Neuronal stem cell (in vitro differentiated cells): Measurements from ENCODE around the gene TSPAN15.
A peak's percentile ranks its signal among the peaks of the same experiment; 100 is the strongest.

ENCODE experiments used
- DNase-seq: peaks from one replicate; pipeline ENCODE4 v3.0.0-alpha.2; 2013; ENCODE audit warnings: low spot score
- H2AFZ ChIP-seq: one replicate; pipeline ENCODE4 v1.6.1; 2013; ENCODE audit warnings: mild to moderate bottlenecking, low read length, inconsistent platforms
- H2AK5ac ChIP-seq: 2 replicates; pipeline ENCODE4 v1.6.1; 2013; ENCODE audit warnings: low read depth, mild to moderate bottlenecking, inconsistent platforms, low read length, moderate library complexity, mixed read lengths
- H2BK120ac ChIP-seq: 2 replicates; pipeline ENCODE4 v1.6.1; 2013; ENCODE audit warnings: low read depth, mild to moderate bottlenecking, inconsistent platforms, low read length, moderate library complexity, mixed read lengths
- H2BK12ac ChIP-seq: one replicate; pipeline ENCODE4 v1.6.1; 2013; ENCODE audit warnings: low read length, inconsistent platforms
- H2BK15ac ChIP-seq: 2 replicates; pipeline ENCODE4 v1.6.1; 2013; ENCODE audit warnings: mild to moderate bottlenecking, low read length, inconsistent platforms, mixed read lengths
- H2BK5ac ChIP-seq: one replicate; pipeline ENCODE4 v1.6.1; 2013; ENCODE audit warnings: inconsistent platforms, mild to moderate bottlenecking, low read length, moderate library complexity
- H3K14ac ChIP-seq: one replicate; pipeline ENCODE4 v1.6.1; 2013; ENCODE audit warnings: low read length, inconsistent platforms
- H3K18ac ChIP-seq: 2 replicates; pipeline ENCODE4 v1.6.1; 2013; ENCODE audit warnings: low read length, inconsistent platforms
- H3K23ac ChIP-seq: 2 replicates; pipeline ENCODE4 v1.6.1; 2013; ENCODE audit warnings: low read depth, mild to moderate bottlenecking, mixed read lengths, low read length, inconsistent platforms; ENCODE audit not compliant: poor library complexity
- H3K27ac ChIP-seq: replicated peaks from 3 replicates; pipeline ENCODE4 v1.5.1; 2013; ENCODE audit warnings: low read length, inconsistent platforms
- H3K27me3 ChIP-seq, 3 experiments: 2 replicates each; pipeline ENCODE4 v1.6.1; 2013; ENCODE audit warnings: low read length in 3 of 3, mild to moderate bottlenecking in 2 of 3, inconsistent platforms in 1 of 3, low read depth in 1 of 3, mixed read lengths in 1 of 3, moderate library complexity in 1 of 3; ENCODE audit not compliant: control insufficient read depth in 3 of 3, insufficient read depth in 3 of 3
- H3K36me3 ChIP-seq, 2 donors: replicated peaks in 1 of 2; 2 replicates each; pipeline ENCODE4 v1.6.1; 2013; ENCODE audit warnings: low read length in 2 of 2; ENCODE audit not compliant: control insufficient read depth in 2 of 2, insufficient read depth in 2 of 2
- H3K4ac ChIP-seq: 2 replicates; pipeline ENCODE4 v1.6.1; 2013; ENCODE audit warnings: inconsistent platforms, mild to moderate bottlenecking, low read length, moderate library complexity
- H3K4me1 ChIP-seq, 2 donors: 1 replicate in 1 of 2; 2 replicates in 1 of 2; pipeline ENCODE4 v1.6.1; 2013; ENCODE audit warnings: low read length in 2 of 2, low read depth in 1 of 2; ENCODE audit not compliant: control insufficient read depth in 2 of 2, insufficient read depth in 1 of 2
- H3K4me2 ChIP-seq: one replicate; pipeline ENCODE4 v1.6.1; 2013; ENCODE audit warnings: mild to moderate bottlenecking, low read length, inconsistent platforms; ENCODE audit not compliant: insufficient read depth, poor library complexity, severe bottlenecking
- H3K4me3 ChIP-seq, 2 donors: 2 replicates each; pipeline ENCODE4 v1.5.1; 2013; ENCODE audit warnings: low read length in 2 of 2, mild to moderate bottlenecking in 2 of 2, inconsistent platforms in 1 of 2, moderate library complexity in 1 of 2
- H3K79me1 ChIP-seq: one replicate; pipeline ENCODE4 v1.6.1; 2013; ENCODE audit warnings: low read depth, mild to moderate bottlenecking, inconsistent platforms, low read length, moderate library complexity
- H3K9ac ChIP-seq: one replicate; pipeline ENCODE4 v1.6.1; 2013; ENCODE audit warnings: mild to moderate bottlenecking, low read depth, low read length, inconsistent platforms; ENCODE audit not compliant: poor library complexity
- H3K9me3 ChIP-seq, 2 donors: replicated peaks in 1 of 2; 2 replicates each; pipeline versions ENCODE3 to v1.6.1; 2013; ENCODE audit warnings: low read length in 2 of 2, mild to moderate bottlenecking in 2 of 2, inconsistent platforms in 1 of 2, low read depth in 1 of 2, mixed read lengths in 1 of 2, moderate library complexity in 1 of 2; ENCODE audit not compliant: control insufficient read depth in 2 of 2, insufficient read depth in 1 of 2
- H4K8ac ChIP-seq: one replicate; pipeline ENCODE4 v1.6.1; 2013; ENCODE audit warnings: low read depth, mild to moderate bottlenecking, inconsistent platforms, low read length, moderate library complexity
- H4K91ac ChIP-seq: one replicate; pipeline ENCODE4 v1.6.1; 2013; ENCODE audit warnings: low read length, low read depth, mild to moderate bottlenecking, inconsistent platforms; ENCODE audit not compliant: poor library complexity
- WGBS, 2 donors: extraction: QIAGEN DNeasy Blood & Tissue Kit; methylation state at CpG; one replicate each; pipeline ENCODE4 v1.1.7; 2013; ENCODE audit warnings: missing lambda C conversion rate in 2 of 2, mixed read lengths in 1 of 2; ENCODE audit not compliant: insufficient read length in 2 of 2, insufficient replicate concordance in 1 of 2; ENCODE audit errors: extremely low coverage in 2 of 2; 5-methylcytosine and 5-hydroxymethylcytosine counted together

TSPAN15 gene

DNA sequence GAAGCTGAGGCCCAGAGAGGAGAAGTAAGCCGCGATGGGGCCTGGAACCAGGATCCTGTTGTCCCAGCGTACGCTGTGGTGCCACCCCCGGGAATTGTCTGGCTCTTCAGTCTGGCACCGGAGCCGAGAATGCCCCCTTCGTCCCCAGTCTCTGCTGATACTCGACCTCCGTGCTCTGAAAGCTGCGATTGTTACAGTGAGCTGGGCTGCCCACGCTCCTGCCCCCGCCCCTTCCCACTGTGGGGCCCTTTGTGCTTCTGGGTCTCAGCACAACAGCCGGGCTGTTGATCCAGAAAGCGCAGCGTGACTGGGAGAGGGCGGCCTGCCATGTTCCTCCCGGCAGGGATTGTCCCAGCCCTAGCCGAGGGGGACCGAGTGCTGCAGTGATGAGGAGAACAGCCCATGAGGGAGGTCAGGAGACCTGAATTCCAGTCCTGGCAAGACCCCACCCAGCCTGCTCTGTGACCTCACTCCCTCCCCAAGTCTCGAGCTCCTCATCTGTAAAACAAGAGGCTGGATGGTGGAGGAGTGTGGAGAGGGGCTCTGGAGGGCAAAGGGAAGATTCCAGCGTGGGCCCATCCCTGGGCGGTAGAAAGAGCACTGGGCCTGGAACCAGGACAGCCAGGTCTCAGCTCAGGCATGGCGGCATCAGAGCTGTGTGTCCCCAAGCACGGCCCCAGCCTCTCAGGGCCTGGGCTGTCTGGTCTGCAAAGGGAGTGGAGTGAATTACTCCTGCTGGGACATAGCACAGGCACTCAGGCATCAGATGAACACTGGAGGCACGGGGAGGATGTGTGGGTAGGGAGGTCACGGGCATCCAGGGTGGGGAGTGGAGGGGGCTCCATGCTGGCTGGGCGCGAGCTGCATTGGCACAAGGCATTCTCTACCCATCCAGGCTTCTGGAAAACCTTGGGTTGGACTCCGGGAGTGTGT is 43.6 kb downstream of the TSPAN15 start:
- Histone ChIP-seq H3K4me3 (no peak overlapping the region), H3K23ac (peak overlapping the region; percentile 57), H2BK5ac (no peak overlapping the region), H3K27ac (no peak overlapping the region), H2AFZ (peak overlapping the region; percentile 78), H4K8ac (peak overlapping the region; percentile 52), H3K4me1 (peaks cover 0 to 18% of the 10 kb centered on the region in 2 donors), H2BK12ac (peak overlapping the region; percentile 59), H3K4me2 (no peak overlapping the region), H2AK5ac (peak overlapping the region; percentile 23), H3K27me3 (peaks cover 0 to 18% (median 2%) of the 10 kb centered on the region in 3 experiments), H3K9ac (peak overlapping the region; percentile 38), H2BK120ac (no peak overlapping the region), H3K18ac (peak overlapping the region; percentile 72), H3K9me3 (peaks cover 0 to under 1% of the 10 kb centered on the region in 2 donors), H4K91ac (no peak overlapping the region), H3K4ac (no peak overlapping the region), H3K79me1 (peaks cover 4% of the 10 kb centered on the region), H2BK15ac (no peak overlapping the region), H3K14ac (no peak overlapping the region), H3K36me3 (no peaks in the 10 kb centered on the region)
- no peak for DNase-seq
- WGBS, 2 donors: no CpG with 5 or more reads among the region's 30 CpGs

DNA sequence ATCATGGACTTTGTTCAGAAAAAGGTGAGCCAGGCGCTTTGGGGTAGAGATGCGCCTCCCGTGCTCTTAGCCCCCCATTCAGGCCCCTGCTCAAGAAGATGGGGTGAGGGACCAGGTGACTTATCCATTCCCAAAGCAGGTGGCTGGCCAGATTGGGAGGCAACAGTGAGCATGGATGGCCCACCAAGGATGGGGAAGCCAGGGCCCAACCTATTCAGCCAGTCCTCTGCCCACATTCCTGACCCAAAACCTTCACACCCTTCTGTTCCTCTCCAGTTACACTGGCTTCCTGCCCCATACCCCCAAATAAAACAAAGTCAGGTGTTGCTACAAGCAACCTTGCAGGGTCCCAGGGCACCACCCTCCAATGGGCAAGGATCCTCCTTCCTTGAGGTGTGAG is 44.4 kb downstream of the TSPAN15 start:
- Histone ChIP-seq H3K23ac (no peak overlapping the region), H3K9ac (no peak overlapping the region), H3K27me3 (peaks cover 0 to 18% (median 2%) of the 10 kb centered on the region in 3 experiments), H2BK15ac (no peak overlapping the region), H3K27ac (no peak overlapping the region), H3K4me2 (no peak overlapping the region), H3K4me3 (no peak overlapping the region), H4K91ac (no peak overlapping the region), H4K8ac (no peak overlapping the region), H2BK12ac (no peak overlapping the region), H3K4ac (no peak overlapping the region), H2AK5ac (no peak overlapping the region), H2BK5ac (no peak overlapping the region), H3K36me3 (no peaks in the 10 kb centered on the region), H3K9me3 (no peaks in the 10 kb centered on the region), H2BK120ac (no peak overlapping the region), H3K79me1 (peaks cover 4% of the 10 kb centered on the region), H3K4me1 (peaks cover 0 to 18% of the 10 kb centered on the region in 2 donors), H3K14ac (no peak overlapping the region), H2AFZ (no peak overlapping the region), H3K18ac (no peak overlapping the region)
- no peak for DNase-seq
- WGBS, 2 donors: no CpG with 5 or more reads among the region's 3 CpGs

DNA sequence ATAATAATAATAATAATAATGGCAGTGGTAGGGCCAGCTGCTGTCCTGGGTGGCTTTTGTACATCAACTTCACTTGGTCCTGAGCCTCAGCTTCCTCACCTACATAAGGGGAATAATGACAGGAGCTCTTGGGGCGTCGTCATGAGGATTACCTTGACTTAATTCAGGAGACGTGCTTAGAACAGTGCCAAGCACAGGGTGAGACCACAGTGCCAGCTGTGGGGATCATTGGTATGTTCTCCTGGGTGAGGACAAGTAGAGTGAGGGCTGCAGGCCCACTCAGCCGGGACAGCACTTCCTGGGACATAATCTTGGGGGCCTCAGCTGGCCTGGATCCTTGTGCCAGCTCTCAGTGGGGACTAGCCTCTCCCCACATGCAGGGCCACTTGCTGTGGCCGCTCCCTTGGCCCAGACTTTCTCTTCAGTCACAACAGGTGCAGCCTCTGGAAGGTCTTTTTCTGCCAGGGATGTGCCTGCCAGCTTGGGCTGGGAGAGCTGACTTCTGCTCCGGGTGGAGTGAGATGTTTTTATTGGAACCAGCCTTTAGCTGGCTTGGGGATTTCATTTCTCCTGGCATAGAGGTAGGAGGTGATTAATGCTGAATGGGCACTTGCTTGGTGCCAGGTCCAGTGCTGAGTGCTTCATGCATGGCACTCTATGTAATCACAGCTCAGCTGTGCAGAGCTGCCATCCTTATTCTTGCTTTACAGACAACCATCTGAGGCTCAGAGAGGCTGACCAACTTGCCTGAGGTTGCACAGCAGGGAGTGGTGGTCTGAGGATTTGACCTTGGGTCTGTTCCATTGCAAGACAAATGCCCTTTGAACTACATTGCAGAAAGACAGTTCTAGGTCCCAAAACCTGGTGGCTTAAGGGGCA is 45.3 kb downstream of the TSPAN15 start:
- Histone ChIP-seq H2BK120ac (no peak overlapping the region), H3K36me3 (no peaks in the 10 kb centered on the region), H3K27ac (no peak overlapping the region), H3K4me2 (no peak overlapping the region), H4K8ac (no peak overlapping the region), H3K4me1 (peaks cover 0 to 17% of the 10 kb centered on the region in 2 donors), H3K23ac (no peak overlapping the region), H3K14ac (no peak overlapping the region), H3K18ac (no peak overlapping the region), H4K91ac (no peak overlapping the region), H3K4me3 (no peak overlapping the region), H2BK15ac (no peak overlapping the region), H2AK5ac (no peak overlapping the region), H3K27me3 (peaks cover 0 to 20% (median 2%) of the 10 kb centered on the region in 3 experiments), H2BK12ac (no peak overlapping the region), H3K79me1 (peaks cover 4% of the 10 kb centered on the region), H2AFZ (no peak overlapping the region), H3K9ac (no peak overlapping the region), H2BK5ac (no peak overlapping the region), H3K4ac (no peak overlapping the region), H3K9me3 (no peaks in the 10 kb centered on the region)
- DNase-seq: no peak
- no CpG with 5 or more reads among the region's 6 CpGs for WGBS, 2 donors

DNA sequence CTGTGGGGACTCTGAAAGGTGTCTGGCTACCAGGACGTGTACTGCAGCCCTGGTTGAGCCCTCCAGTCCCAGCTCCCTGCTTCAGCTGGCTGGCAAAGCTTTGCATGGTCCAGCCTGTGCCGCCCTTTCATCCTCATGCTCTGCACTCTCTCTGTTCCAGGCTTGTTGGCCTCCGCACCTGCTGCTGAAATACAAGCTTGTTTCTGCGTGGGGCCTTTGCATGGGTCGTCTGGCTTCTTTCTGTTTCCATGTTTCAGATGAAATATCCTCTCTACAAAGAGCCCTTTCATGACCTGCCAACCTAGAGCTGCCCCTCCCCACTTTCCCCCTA is 45.9 kb downstream of the TSPAN15 start:
- peaks cover 4% of the 10 kb centered on the region for H3K79me1 ChIP-seq
- peaks cover 0 to 26% (median 2%) of the 10 kb centered on the region in 3 experiments for H3K27me3 ChIP-seq
- no peak overlapping the region for H3K14ac ChIP-seq
- H2AFZ ChIP-seq: no peak overlapping the region
- H3K27ac ChIP-seq: no peak overlapping the region
- H3K9me3 ChIP-seq: no peaks in the 10 kb centered on the region
- H2BK15ac ChIP-seq: no peak overlapping the region
- DNase-seq: no peak
- no peak overlapping the region for H2AK5ac ChIP-seq
- H3K36me3 ChIP-seq: no peaks in the 10 kb centered on the region
- H3K23ac ChIP-seq: no peak overlapping the region
- no peak overlapping the region for H4K8ac ChIP-seq
- no peak overlapping the region for H3K4ac ChIP-seq
- no peak overlapping the region for H3K4me3 ChIP-seq
- no peak overlapping the region for H2BK12ac ChIP-seq
- H2BK5ac ChIP-seq: no peak overlapping the region
- no CpG with 5 or more reads among the region's 5 CpGs for WGBS, 2 donors
- H2BK120ac ChIP-seq: no peak overlapping the region
- H3K9ac ChIP-seq: no peak overlapping the region
- H3K18ac ChIP-seq: no peak overlapping the region
- H3K4me1 ChIP-seq: peaks cover 0 to 13% of the 10 kb centered on the region in 2 donors
- H4K91ac ChIP-seq: no peak overlapping the region
- H3K4me2 ChIP-seq: no peak overlapping the region
